Lung (tissue), 12 donors: ENCODE results near the gene RAP1GAP2. TPM values are rescaled to one million over a fixed set of nuclear protein-coding genes. Genes with fewer than 3 reads are reported as not detected.

Experiments used
- ATAC-seq: fragments of 200-7000 bp; cut with Tn5 transposase; one replicate; pipeline ENCODE4 v1.9.1; 2020; ENCODE audit warnings: moderate number of reproducible peaks; ENCODE audit not compliant: insufficient read depth, low FRiP score
- DNase-seq, 3 donors: peaks; one replicate each; pipeline ENCODE4 v3.0.0-alpha.2; 2013 to 2017
- H3K27ac ChIP-seq, 2 donors: one replicate each; pipeline ENCODE4 v1.5.1; 2013; ENCODE audit warnings: mild to moderate bottlenecking in 2 of 2, moderate library complexity in 2 of 2, control low read depth in 1 of 2, inconsistent platforms in 1 of 2, low read depth in 1 of 2, low read length in 1 of 2
- H3K27me3 ChIP-seq, 3 donors: one replicate each; pipeline ENCODE4 v1.5.1; 2013; ENCODE audit warnings: low read length in 2 of 3; ENCODE audit not compliant: control insufficient read depth in 3 of 3, insufficient read depth in 3 of 3
- H3K36me3 ChIP-seq, 4 donors: one replicate each; pipeline ENCODE4 v1.5.1; 2013; ENCODE audit warnings: low read length in 4 of 4, mild to moderate bottlenecking in 1 of 4, moderate library complexity in 1 of 4; ENCODE audit not compliant: control insufficient read depth in 4 of 4, insufficient read depth in 4 of 4
- H3K4me1 ChIP-seq, 5 donors: one replicate each; pipeline ENCODE4 v1.5.1; 2013; ENCODE audit warnings: low read length in 5 of 5, mild to moderate bottlenecking in 2 of 5, moderate library complexity in 1 of 5; ENCODE audit not compliant: control insufficient read depth in 5 of 5, insufficient read depth in 5 of 5
- H3K4me3 ChIP-seq: one replicate; pipeline ENCODE4 v1.5.1; 2013; ENCODE audit warnings: mild to moderate bottlenecking, control low read depth, moderate library complexity
- H3K9ac ChIP-seq, 2 donors: one replicate each; pipeline ENCODE4 v1.5.1; 2013; ENCODE audit warnings: low read length in 2 of 2, control low read depth in 1 of 2; ENCODE audit not compliant: insufficient read depth in 1 of 2
- H3K9me3 ChIP-seq, 4 donors: one replicate each; pipeline ENCODE4 v1.5.1; 2013; ENCODE audit warnings: low read length in 3 of 4, mild to moderate bottlenecking in 1 of 4, moderate library complexity in 1 of 4; ENCODE audit not compliant: control insufficient read depth in 4 of 4, insufficient read depth in 3 of 4
- WGBS, 2 donors: extraction: QIAGEN DNeasy Blood & Tissue Kit; methylation state at CpG; one replicate each; pipeline ENCODE4 v1.1.7; 2013; 5-methylcytosine and 5-hydroxymethylcytosine counted together
- polyA plus RNA-seq, 2 donors: library from polyadenylated mRNA; stranded (reverse); fragments of 200-250 nt; gene quantifications; one replicate each; pipeline ENCODE4 v1.2.1, GENCODE V29; 2013
- total RNA-seq, 2 donors: library from RNA; depleted of rRNA in 1 of 2; stranded (reverse); fragments of >200 nt in 1 of 2; gene quantifications; one replicate each; pipeline ENCODE4 v1.2.1, GENCODE V29; 2014 to 2021
- TF ChIP-seq, protein P1 (sequence below): IDR thresholded peaks from 2 replicates; pipeline ENCODE4 v1.5.1; 2012; ENCODE audit warnings: mild to moderate bottlenecking; ENCODE audit errors: control extremely low read depth, extremely low read depth
- donor health status: control.
- donor health status: control.
- donor health status: Bipolar disorder and iron deficiency.
- donor health status: healthy.
- donor health status: DM: yes; HTN: yes; CAD: no.

The RAP1GAP2 gene
- total and polyA plus RNA-seq, 4 donors: 5.3 to 16.7 (median 6.0) TPM

DNA sequence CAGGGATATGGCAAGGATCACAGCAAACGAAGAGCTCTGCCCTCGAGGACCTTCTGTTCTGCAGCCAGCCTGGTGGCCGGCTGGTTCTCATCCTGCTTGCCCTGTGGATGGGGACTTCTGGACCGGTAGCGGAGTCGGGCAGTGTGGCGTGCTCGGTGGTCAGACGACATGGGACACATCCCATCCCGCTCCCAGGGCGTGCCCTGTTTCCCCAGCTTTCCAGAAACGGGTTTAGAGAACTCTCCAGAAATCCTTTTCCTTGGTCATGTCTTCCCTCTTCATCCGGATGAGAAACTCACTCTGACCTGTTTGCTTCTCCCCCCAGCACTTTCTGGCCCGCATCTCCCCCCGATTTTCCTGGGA, 151.3 kb downstream of the RAP1GAP2 start:
- no peaks in the 10 kb centered on the region for H3K36me3 ChIP-seq
- no peak for DNase-seq
- no peak for ATAC-seq
- WGBS, 2 donors: 91 to 95% methylated on average over 15 of the region's 15 CpGs
- TF ChIP-seq, protein P1, sequence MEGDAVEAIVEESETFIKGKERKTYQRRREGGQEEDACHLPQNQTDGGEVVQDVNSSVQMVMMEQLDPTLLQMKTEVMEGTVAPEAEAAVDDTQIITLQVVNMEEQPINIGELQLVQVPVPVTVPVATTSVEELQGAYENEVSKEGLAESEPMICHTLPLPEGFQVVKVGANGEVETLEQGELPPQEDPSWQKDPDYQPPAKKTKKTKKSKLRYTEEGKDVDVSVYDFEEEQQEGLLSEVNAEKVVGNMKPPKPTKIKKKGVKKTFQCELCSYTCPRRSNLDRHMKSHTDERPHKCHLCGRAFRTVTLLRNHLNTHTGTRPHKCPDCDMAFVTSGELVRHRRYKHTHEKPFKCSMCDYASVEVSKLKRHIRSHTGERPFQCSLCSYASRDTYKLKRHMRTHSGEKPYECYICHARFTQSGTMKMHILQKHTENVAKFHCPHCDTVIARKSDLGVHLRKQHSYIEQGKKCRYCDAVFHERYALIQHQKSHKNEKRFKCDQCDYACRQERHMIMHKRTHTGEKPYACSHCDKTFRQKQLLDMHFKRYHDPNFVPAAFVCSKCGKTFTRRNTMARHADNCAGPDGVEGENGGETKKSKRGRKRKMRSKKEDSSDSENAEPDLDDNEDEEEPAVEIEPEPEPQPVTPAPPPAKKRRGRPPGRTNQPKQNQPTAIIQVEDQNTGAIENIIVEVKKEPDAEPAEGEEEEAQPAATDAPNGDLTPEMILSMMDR: no peak
- H3K4me3 ChIP-seq: no peak overlapping the region
- no peak overlapping the region for H3K9ac ChIP-seq
- H3K27me3 ChIP-seq: no peaks in the 10 kb centered on the region
- H3K9me3 ChIP-seq: peaks cover 0 to 2% (median 0%) of the 10 kb centered on the region in 4 donors
- H3K4me1 ChIP-seq: peaks cover 0 to 4% (median 0%) of the 10 kb centered on the region in 5 donors
- no peak overlapping the region for H3K27ac ChIP-seq

DNA sequence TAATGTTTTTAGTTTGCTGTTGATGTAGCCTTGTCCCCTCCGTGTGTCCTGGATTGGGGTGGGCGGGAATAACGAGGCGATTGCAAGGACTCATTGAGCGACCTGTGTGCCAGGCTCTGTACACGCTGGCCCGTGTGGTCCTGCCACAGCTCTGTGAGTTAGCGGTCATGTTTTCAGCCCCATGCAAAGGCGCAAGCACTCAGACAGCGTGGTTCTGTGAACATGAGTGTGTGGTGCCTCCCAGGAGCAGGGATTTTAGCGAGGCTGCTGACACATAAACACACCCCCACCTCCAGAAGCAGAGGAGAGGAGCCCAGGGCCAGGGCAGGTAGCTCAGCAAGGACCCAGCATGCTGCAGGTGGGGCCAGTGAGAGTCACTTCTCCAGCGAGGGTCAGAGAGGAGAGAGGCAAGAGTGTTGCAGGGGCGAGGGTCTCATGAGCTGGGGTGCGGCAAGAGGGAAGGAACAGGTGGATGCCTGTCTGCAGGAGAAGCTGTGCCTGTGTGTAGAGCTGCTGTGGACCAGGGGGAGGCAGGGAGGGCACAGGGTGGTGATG, 151.8 kb downstream of the RAP1GAP2 start:
- H3K27ac ChIP-seq: no peak overlapping the region
- ATAC-seq (no peak), DNase-seq (no peak)
- WGBS, 2 donors: 79 to 85% methylated on average over 14 of the region's 14 CpGs
- H3K9ac ChIP-seq: no peak overlapping the region
- H3K9me3 ChIP-seq: peaks cover 0 to 2% (median 0%) of the 10 kb centered on the region in 4 donors
- peaks cover 0 to 4% (median 0%) of the 10 kb centered on the region in 5 donors for H3K4me1 ChIP-seq
- no peaks in the 10 kb centered on the region for H3K36me3 ChIP-seq
- no peaks in the 10 kb centered on the region for H3K27me3 ChIP-seq
- TF ChIP-seq, protein P1: no peak
- H3K4me3 ChIP-seq: no peak overlapping the region

DNA sequence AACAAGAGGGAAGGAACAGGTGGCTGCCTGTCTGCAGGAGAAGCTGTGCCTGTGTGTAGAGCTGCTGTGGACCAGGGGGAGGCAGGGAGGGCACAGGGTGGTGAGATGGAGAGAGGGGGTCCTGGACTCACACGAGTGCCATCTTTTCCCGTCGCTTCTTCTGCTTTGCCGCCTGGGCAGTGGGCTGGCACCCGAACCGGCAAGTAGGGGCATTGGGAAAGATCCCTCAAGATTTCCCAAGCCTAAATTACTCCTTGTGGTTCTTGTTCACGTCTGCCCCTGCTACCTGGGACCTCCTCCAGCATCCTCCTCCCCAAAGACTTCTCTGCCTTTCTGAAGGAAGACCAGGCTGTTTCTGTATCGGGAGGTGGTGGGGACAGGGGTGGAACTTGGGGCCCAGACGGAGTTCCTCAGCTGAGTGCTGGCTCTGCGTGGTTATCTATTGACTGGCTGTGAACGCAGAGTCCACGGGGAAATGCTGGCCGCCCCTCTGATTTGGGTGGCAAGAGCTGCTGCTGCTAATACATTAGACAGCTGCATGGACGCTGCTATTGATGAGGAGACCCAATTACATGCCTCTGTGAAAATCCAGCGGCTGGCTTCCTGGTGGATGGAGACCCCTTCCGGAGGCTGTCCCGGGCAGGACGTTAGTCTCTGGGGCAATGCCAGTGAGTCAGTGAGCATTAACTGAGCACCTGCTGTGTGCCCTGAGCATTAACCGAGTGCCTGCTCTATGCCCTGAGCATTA, 152.7 kb downstream of the RAP1GAP2 start:
- H3K9ac ChIP-seq: no peak overlapping the region
- TF ChIP-seq, protein P1: no peak
- no peak overlapping the region for H3K4me3 ChIP-seq
- H3K9me3 ChIP-seq: peaks cover 0 to 2% (median 0%) of the 10 kb centered on the region in 4 donors
- H3K27ac ChIP-seq: no peak overlapping the region
- no peaks in the 10 kb centered on the region for H3K27me3 ChIP-seq
- no peaks in the 10 kb centered on the region for H3K36me3 ChIP-seq
- no peak for ATAC-seq
- DNase-seq: no peak
- H3K4me1 ChIP-seq: peaks cover 0 to 4% (median 0%) of the 10 kb centered on the region in 5 donors
- 69 to 73% methylated on average over 19 of the region's 19 CpGs for WGBS, 2 donors
